Measurements from ENCODE around the gene ATP2A1.

ATP2A1 gene

DNA sequence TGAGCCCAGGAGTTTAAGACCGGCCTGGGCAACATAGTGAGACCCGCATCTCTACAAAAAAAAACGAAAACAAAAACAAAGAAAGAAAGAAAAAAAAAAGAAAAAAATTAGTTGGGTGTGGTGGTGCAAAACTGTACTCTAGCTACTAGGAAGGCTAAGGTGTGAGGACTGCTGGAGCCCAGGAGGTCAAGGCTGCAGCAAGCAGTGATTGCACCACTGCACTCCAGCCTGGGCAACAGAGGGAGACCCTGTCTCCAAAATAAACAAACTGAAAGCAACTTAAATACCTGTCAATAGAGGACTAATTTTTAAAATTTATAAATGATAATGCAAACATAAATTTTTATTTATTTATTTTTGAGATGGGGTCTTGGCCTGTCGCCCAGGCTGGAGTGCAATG is 17.3 kb downstream of the ATP2A1 start:
- no peak overlapping the region for H3K9ac ChIP-seq (ENCODE audit: low read depth, low read length, poor library complexity, severe bottlenecking)
- H2AFZ ChIP-seq (ENCODE audit: low read length): no peak overlapping the region
- no peaks in the 10 kb centered on the region for H3K9me2 ChIP-seq (replicated peaks; ENCODE audit: low read depth, low read length)
- no peaks in the 10 kb centered on the region for H3K27me3 ChIP-seq (ENCODE audit: insufficient read depth, low read length, poor library complexity, severe bottlenecking)
- no peak overlapping the region for H3K4me2 ChIP-seq (ENCODE audit: low read depth, low read length, poor library complexity, severe bottlenecking)
- no peaks in the 10 kb centered on the region for H3K79me2 ChIP-seq (ENCODE audit: insufficient read depth, low read length)
- no peaks in the 10 kb centered on the region for H3K36me3 ChIP-seq (ENCODE audit: insufficient read depth, low read length)
- H3K4me3 ChIP-seq (ENCODE audit: low read length, poor library complexity, severe bottlenecking): no peak overlapping the region
- H3K9me3 ChIP-seq (ENCODE audit: insufficient read depth, low read depth, low read length): no peaks in the 10 kb centered on the region
- H3K4me1 ChIP-seq (ENCODE audit: insufficient read depth, low read length, poor library complexity, severe bottlenecking): no peaks in the 10 kb centered on the region
- H4K20me1 ChIP-seq (ENCODE audit: insufficient read depth, low read length, poor library complexity, severe bottlenecking): no peaks in the 10 kb centered on the region
- no peaks in the 10 kb centered on the region for H3F3A ChIP-seq (ENCODE audit: low read depth)
- TF ChIP-seq, protein P1, sequence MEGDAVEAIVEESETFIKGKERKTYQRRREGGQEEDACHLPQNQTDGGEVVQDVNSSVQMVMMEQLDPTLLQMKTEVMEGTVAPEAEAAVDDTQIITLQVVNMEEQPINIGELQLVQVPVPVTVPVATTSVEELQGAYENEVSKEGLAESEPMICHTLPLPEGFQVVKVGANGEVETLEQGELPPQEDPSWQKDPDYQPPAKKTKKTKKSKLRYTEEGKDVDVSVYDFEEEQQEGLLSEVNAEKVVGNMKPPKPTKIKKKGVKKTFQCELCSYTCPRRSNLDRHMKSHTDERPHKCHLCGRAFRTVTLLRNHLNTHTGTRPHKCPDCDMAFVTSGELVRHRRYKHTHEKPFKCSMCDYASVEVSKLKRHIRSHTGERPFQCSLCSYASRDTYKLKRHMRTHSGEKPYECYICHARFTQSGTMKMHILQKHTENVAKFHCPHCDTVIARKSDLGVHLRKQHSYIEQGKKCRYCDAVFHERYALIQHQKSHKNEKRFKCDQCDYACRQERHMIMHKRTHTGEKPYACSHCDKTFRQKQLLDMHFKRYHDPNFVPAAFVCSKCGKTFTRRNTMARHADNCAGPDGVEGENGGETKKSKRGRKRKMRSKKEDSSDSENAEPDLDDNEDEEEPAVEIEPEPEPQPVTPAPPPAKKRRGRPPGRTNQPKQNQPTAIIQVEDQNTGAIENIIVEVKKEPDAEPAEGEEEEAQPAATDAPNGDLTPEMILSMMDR (conservative IDR thresholded peaks at IDR 0.05; ENCODE audit: low read length): no peak
- TF ChIP-seq EZH2phosphoT487 (IDR thresholded peaks at IDR 0.05; ENCODE audit: borderline replicate concordance): no peak

DNA sequence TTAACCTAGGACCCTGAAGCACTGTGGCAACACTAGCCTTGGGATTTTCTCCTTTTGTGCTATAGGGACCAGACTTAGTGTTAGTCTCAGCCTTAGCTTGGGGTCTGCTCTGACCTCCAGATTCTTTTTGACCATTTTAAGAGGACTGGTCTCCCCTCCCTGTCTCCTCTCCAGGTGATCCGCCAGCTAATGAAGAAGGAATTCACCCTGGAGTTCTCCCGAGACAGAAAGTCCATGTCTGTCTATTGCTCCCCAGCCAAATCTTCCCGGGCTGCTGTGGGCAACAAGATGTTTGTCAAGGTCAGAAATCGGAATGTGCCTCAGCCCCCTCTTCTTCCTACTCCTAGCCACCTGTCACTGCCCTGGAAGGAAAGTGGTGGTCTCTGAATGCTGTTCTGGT is 19.5 kb downstream of the ATP2A1 start:
- no peaks in the 10 kb centered on the region for H3K27me3 ChIP-seq (ENCODE audit: insufficient read depth, low read length, poor library complexity, severe bottlenecking)
- no peak overlapping the region for H3K4me2 ChIP-seq (ENCODE audit: low read depth, low read length, poor library complexity, severe bottlenecking)
- H3K4me3 ChIP-seq (ENCODE audit: low read length, poor library complexity, severe bottlenecking): no peak overlapping the region
- no peak overlapping the region for H3K9ac ChIP-seq (ENCODE audit: low read depth, low read length, poor library complexity, severe bottlenecking)
- no peaks in the 10 kb centered on the region for H3F3A ChIP-seq (ENCODE audit: low read depth)
- H3K9me3 ChIP-seq (ENCODE audit: insufficient read depth, low read depth, low read length): no peaks in the 10 kb centered on the region
- H3K79me2 ChIP-seq (ENCODE audit: insufficient read depth, low read length): no peaks in the 10 kb centered on the region
- no peak overlapping the region for H2AFZ ChIP-seq (ENCODE audit: low read length)
- no peaks in the 10 kb centered on the region for H3K4me1 ChIP-seq (ENCODE audit: insufficient read depth, low read length, poor library complexity, severe bottlenecking)
- TF ChIP-seq, protein P1 (conservative IDR thresholded peaks at IDR 0.05; ENCODE audit: low read length): no peak
- no peak for TF ChIP-seq EZH2phosphoT487 (IDR thresholded peaks at IDR 0.05; ENCODE audit: borderline replicate concordance)
- H3K9me2 ChIP-seq (replicated peaks; ENCODE audit: low read depth, low read length): no peaks in the 10 kb centered on the region
- H4K20me1 ChIP-seq (ENCODE audit: insufficient read depth, low read length, poor library complexity, severe bottlenecking): no peaks in the 10 kb centered on the region
- no peaks in the 10 kb centered on the region for H3K36me3 ChIP-seq (ENCODE audit: insufficient read depth, low read length)

DNA sequence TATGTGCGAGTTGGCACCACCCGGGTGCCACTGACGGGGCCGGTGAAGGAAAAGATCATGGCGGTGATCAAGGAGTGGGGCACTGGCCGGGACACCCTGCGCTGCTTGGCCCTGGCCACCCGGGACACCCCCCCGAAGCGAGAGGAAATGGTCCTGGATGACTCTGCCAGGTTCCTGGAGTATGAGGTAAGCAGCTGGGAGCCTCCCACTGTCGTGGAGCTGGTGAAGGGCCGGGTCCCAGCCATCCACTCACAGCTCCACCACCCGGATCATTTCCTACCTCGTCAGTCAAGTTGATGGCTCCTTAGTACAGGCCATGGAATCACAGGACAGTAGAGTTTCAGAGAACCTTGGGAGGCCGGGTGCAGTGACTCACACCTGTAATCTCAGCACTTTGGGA is 20.0 kb downstream of the ATP2A1 start:
- H3K9ac ChIP-seq (ENCODE audit: low read depth, low read length, poor library complexity, severe bottlenecking): no peak overlapping the region
- H3K79me2 ChIP-seq (ENCODE audit: insufficient read depth, low read length): no peaks in the 10 kb centered on the region
- no peaks in the 10 kb centered on the region for H3K9me3 ChIP-seq (ENCODE audit: insufficient read depth, low read depth, low read length)
- no peak overlapping the region for H3K4me2 ChIP-seq (ENCODE audit: low read depth, low read length, poor library complexity, severe bottlenecking)
- H3K27me3 ChIP-seq (ENCODE audit: insufficient read depth, low read length, poor library complexity, severe bottlenecking): no peaks in the 10 kb centered on the region
- TF ChIP-seq, protein P1 (conservative IDR thresholded peaks at IDR 0.05; ENCODE audit: low read length): no peak
- TF ChIP-seq EZH2phosphoT487 (IDR thresholded peaks at IDR 0.05; ENCODE audit: borderline replicate concordance): no peak
- H3K9me2 ChIP-seq (replicated peaks; ENCODE audit: low read depth, low read length): no peaks in the 10 kb centered on the region
- H4K20me1 ChIP-seq (ENCODE audit: insufficient read depth, low read length, poor library complexity, severe bottlenecking): no peaks in the 10 kb centered on the region
- no peaks in the 10 kb centered on the region for H3F3A ChIP-seq (ENCODE audit: low read depth)
- H2AFZ ChIP-seq (ENCODE audit: low read length): no peak overlapping the region
- H3K4me3 ChIP-seq (ENCODE audit: low read length, poor library complexity, severe bottlenecking): no peak overlapping the region
- H3K4me1 ChIP-seq (ENCODE audit: insufficient read depth, low read length, poor library complexity, severe bottlenecking): no peaks in the 10 kb centered on the region
- H3K36me3 ChIP-seq (ENCODE audit: insufficient read depth, low read length): no peaks in the 10 kb centered on the region

All from Loucy (cell line).